Vagina (tissue), 2 donors: ENCODE data around the gene LMBRD2. TPM values are rescaled to one million over a fixed set of nuclear protein-coding genes. Genes with fewer than 3 reads are reported as not detected.
A peak's percentile ranks its signal among the peaks of the same experiment; 100 is the strongest.

ENCODE experiments used
- DNase-seq, 2 donors: peaks; one replicate each; pipeline ENCODE4 v3.0.0-alpha.2; 2017; ENCODE audit errors: extremely low spot score in 2 of 2
- H3K27ac ChIP-seq: fragments of 200-600 bp; sonication (generic); one replicate; pipeline ENCODE4 v1.5.1; 2019
- H3K27me3 ChIP-seq: fragments of 200-600 bp; sonication (generic); one replicate; pipeline ENCODE4 v1.5.1; 2019
- H3K36me3 ChIP-seq, 2 donors: fragments of 200-600 bp; sonication (generic); one replicate each; pipeline ENCODE4 v1.5.1; 2017 to 2019
- H3K4me1 ChIP-seq: fragments of 200-600 bp; sonication (generic); one replicate; pipeline ENCODE4 v1.5.1; 2019
- H3K4me3 ChIP-seq, 2 donors: fragments of 200-600 bp; sonication (generic); 1 replicate in 1 of 2; 2 replicates in 1 of 2; pipeline ENCODE4 v1.5.1; 2016 to 2019
- H3K9me3 ChIP-seq: fragments of 200-600 bp; sonication (generic); one replicate; pipeline ENCODE4 v1.5.1; 2019
- POLR2A ChIP-seq, 2 donors: fragments of 450-650 bp; IDR thresholded peaks; one replicate each; pipeline ENCODE4 v1.6.1; 2017; ENCODE audit warnings: antibody characterized with exemption in 2 of 2, mild to moderate bottlenecking in 2 of 2, moderate library complexity in 2 of 2
- POLR2AphosphoS5 ChIP-seq, 2 donors: sonication (generic); formaldehyde crosslinking; IDR thresholded peaks; one replicate each; pipeline ENCODE4 v1.9.0; 2017; ENCODE audit warnings: antibody characterized with exemption in 2 of 2, mild to moderate bottlenecking in 2 of 2, low read depth in 1 of 2; ENCODE audit not compliant: insufficient read depth in 1 of 2
- intact Hi-C: fragments of 100-400 bp; cut with DNase I; formaldehyde crosslinking; loops from one replicate; pipeline ENCODE4 v1.15.1; 2023
- total RNA-seq: library from RNA; depleted of rRNA; stranded (reverse); fragments of >200 nt; gene quantifications from one replicate; pipeline ENCODE4 v1.2.3, GENCODE V29; 2016
- TF ChIP-seq, protein P1 (sequence below), 3 experiments: fragments of 450-650 bp in 2 of 3; fragments of 200-600 bp in 1 of 3; sonication (generic) in 1 of 3; IDR thresholded peaks; one replicate each; pipeline ENCODE4 v1.5.1; 2017 to 2019; ENCODE audit warnings: antibody characterized with exemption in 3 of 3, mild to moderate bottlenecking in 2 of 3, moderate library complexity in 2 of 3

LMBRD2 gene
- total RNA-seq, 1 donor from 2014 or later: 5.6 TPM

DNA sequence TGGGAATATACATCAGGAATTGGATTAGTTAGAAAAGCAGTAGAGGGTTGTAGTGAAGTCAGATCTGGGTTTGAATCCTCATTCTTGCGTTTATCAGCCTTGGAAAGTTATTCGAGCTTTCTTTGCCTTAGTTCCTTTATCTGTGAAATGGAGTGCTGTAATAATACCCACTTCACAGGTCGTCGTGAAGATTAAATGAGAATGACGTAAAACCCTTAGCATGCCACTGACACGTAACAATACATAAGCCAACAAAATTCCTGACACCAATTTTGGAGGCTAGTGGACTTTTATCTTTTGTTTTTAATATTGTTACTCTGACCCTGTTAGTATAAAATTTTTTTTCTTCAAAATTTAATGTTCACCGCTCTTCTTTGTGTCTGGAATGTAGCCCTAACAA, 3.6 kb upstream of the LMBRD2 start:
- intact Hi-C loops: no loop called here
- Histone ChIP-seq H3K4me3 (no peak overlapping the region), H3K9me3 (no peaks in the 10 kb centered on the region), H3K4me1 (peaks cover 44% of the 10 kb centered on the region), H3K36me3 (peaks cover 0 to 6% of the 10 kb centered on the region in 2 donors), H3K27ac (no peak overlapping the region), H3K27me3 (no peaks in the 10 kb centered on the region)
- TF ChIP-seq, protein P1, sequence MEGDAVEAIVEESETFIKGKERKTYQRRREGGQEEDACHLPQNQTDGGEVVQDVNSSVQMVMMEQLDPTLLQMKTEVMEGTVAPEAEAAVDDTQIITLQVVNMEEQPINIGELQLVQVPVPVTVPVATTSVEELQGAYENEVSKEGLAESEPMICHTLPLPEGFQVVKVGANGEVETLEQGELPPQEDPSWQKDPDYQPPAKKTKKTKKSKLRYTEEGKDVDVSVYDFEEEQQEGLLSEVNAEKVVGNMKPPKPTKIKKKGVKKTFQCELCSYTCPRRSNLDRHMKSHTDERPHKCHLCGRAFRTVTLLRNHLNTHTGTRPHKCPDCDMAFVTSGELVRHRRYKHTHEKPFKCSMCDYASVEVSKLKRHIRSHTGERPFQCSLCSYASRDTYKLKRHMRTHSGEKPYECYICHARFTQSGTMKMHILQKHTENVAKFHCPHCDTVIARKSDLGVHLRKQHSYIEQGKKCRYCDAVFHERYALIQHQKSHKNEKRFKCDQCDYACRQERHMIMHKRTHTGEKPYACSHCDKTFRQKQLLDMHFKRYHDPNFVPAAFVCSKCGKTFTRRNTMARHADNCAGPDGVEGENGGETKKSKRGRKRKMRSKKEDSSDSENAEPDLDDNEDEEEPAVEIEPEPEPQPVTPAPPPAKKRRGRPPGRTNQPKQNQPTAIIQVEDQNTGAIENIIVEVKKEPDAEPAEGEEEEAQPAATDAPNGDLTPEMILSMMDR (IDR thresholded peaks at IDR 0.05): no peak
- TF ChIP-seq POLR2A (IDR thresholded peaks at IDR 0.05) (no peak), POLR2AphosphoS5 (IDR thresholded peaks at IDR 0.05; ENCODE audit: insufficient read depth in 1 of 2, low read depth in 1 of 2) (no peak)
- no peak for DNase-seq

DNA sequence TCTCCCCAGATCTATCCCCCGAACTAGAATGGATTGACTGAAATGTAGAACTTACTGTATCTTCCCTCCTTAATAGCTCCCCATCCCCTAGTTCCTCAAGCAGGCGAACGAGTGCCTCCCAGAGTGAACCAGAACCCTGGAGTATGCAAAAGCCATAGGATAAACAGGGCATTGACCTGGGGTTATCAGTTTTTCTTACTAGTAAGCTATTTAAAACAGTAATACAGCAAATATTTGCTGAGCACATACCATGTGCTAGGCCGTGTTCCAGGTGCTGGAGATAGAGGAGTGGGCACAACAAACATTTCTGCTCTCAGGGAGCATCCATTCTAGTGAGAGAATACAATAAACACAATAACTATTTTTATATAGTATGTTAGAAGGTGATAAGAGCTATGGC, 2.0 kb upstream of the LMBRD2 start:
- intact Hi-C loops: no loop called here
- TF ChIP-seq POLR2AphosphoS5 (IDR thresholded peaks at IDR 0.05; ENCODE audit: insufficient read depth in 1 of 2, low read depth in 1 of 2) (no peak), POLR2A (IDR thresholded peaks at IDR 0.05) (no peak)
- TF ChIP-seq, protein P1 (IDR thresholded peaks at IDR 0.05): no peak
- Histone ChIP-seq H3K4me3 (no peak overlapping the region), H3K27me3 (no peaks in the 10 kb centered on the region), H3K4me1 (peaks cover 46% of the 10 kb centered on the region), H3K27ac (no peak overlapping the region), H3K36me3 (peaks cover 0 to 6% of the 10 kb centered on the region in 2 donors), H3K9me3 (no peaks in the 10 kb centered on the region)
- no peak for DNase-seq

DNA sequence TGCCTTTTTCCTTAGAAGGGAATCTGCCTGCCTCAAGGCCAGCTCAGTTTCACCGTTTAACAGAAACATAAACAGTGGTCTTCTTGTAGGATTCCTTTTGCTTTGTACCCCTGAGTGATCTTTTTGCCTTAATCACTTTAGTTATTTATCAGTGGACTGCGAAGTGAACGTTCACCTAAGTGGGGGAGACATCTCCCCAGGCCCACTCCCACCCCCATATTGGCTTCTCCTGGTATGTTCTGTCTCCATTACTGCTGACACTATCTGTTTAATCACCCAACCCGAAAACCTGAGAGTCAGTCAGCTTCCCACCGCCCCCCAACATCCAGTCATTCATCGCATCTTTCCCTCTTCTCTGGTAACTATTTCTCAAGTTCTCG, 1.6 kb upstream of the LMBRD2 start:
- peaks cover 0 to 4% of the 10 kb centered on the region in 2 donors for H3K36me3 ChIP-seq
- TF ChIP-seq POLR2AphosphoS5 (IDR thresholded peaks at IDR 0.05; ENCODE audit: insufficient read depth in 1 of 2, low read depth in 1 of 2) (no peak), POLR2A (IDR thresholded peaks at IDR 0.05) (no peak)
- TF ChIP-seq, protein P1 (IDR thresholded peaks at IDR 0.05): no peak
- H3K4me3 ChIP-seq: peak overlapping the region in 1 of 2 donors; percentile 98
- H3K27ac ChIP-seq: no peak overlapping the region
- no peak for DNase-seq
- peaks cover 46% of the 10 kb centered on the region for H3K4me1 ChIP-seq
- no peaks in the 10 kb centered on the region for H3K27me3 ChIP-seq
- intact Hi-C loops: no loop called here
- no peaks in the 10 kb centered on the region for H3K9me3 ChIP-seq

DNA sequence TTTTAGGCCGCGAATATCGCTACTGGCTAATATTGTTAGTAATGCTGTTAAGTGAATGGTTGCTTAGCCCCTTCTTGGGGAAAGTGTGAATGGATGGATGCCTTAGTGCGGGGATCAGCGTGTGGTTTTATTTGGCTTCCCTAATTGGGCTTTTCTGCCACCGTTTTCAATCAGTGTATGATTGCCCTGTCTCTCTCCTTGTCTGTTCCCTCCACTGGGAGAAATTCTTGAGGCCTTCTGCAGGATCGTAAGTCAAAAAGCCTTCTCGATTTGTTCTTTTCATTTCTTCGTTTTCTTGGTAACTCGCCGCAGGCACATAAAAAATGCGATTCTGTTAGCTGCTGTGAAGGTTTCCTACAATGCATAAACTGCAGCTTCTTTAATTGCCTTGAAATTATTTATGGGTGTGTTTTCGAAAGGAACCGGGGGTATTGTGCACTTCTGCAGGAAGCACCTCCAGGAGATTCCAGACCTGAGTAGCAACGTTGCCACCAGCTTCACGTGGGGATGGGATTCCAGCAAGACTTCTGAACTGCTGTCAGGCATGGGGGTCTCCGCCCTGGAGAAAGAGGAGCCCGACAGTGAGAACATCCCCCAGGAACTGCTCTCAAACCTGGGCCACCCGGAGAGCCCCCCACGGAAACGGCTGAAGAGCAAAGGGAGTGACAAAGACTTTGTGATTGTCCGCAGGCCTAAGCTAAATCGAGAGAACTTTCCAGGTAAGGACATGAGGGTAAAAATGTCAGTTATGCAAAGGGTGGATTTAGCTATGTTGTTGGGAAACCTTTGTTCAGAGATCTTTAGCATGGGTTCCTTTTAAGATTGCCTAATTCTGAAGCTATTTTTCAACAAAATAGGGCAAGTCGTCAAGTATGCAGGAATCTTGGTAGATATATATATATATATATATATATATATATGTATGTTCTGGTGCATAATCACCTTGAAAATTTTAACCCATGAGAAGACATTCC, 924 bp upstream of the LMBRD2 start:
- intact Hi-C loops: no loop called here
- TF ChIP-seq POLR2A (IDR thresholded peaks at IDR 0.05) (no peak), POLR2AphosphoS5 (IDR thresholded peaks at IDR 0.05; ENCODE audit: insufficient read depth in 1 of 2, low read depth in 1 of 2) (no peak)
- TF ChIP-seq, protein P1 (IDR thresholded peaks at IDR 0.05): no peak

More for the DNA sequence above, 924 bp upstream of the LMBRD2 start:
- no peaks in the 10 kb centered on the region for H3K9me3 ChIP-seq
- peaks cover 46% of the 10 kb centered on the region for H3K4me1 ChIP-seq
- DNase-seq: no peak
- H3K27ac ChIP-seq: peak overlapping the region; percentile 79
- no peaks in the 10 kb centered on the region for H3K36me3 ChIP-seq
- no peaks in the 10 kb centered on the region for H3K27me3 ChIP-seq
- peak overlapping the region; percentile 80 to 98 for H3K4me3 ChIP-seq
